LNCaP clone FGC (cell line): ENCODE data around the gene CBY2.

Experiments
- DNase-seq: peaks from one replicate; pipeline ENCODE4 v3.0.0-alpha.2; 2011; ENCODE audit warnings: low read depth
- H3K4me3 ChIP-seq: 2 replicates; pipeline ENCODE4 v1.5.1; 2011; ENCODE audit warnings: mild to moderate bottlenecking, low read depth, low read length, control low read depth
- TF ChIP-seq, protein P1 (sequence below): IDR thresholded peaks from 2 replicates; pipeline ENCODE4 v1.5.1; 2012; ENCODE audit warnings: mild to moderate bottlenecking; ENCODE audit not compliant: control insufficient read depth, insufficient read depth; ENCODE audit errors: extremely low read depth

The CBY2 gene

DNA sequence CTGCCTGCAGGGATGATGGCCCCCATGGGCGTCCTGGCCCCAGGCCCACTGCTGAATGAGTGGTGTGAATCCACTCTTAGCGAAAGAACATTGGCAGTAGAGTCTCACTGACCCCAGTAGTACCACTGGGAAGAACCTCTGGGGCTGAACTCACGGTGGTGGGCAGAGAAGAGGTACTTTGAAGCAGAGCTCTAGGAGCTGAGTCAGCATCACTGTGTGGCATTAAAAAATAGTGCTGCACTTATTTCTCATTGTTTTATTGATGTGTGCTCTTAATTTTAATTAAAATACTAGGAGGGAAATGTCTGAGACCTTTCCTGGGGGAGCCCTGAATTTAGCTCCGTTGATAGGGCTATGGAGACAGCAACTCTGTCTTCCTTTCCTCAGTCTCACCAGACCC is 61.3 kb downstream of the CBY2 start:
- H3K4me3 ChIP-seq: no peak overlapping the region
- no peak for DNase-seq
- TF ChIP-seq, protein P1, sequence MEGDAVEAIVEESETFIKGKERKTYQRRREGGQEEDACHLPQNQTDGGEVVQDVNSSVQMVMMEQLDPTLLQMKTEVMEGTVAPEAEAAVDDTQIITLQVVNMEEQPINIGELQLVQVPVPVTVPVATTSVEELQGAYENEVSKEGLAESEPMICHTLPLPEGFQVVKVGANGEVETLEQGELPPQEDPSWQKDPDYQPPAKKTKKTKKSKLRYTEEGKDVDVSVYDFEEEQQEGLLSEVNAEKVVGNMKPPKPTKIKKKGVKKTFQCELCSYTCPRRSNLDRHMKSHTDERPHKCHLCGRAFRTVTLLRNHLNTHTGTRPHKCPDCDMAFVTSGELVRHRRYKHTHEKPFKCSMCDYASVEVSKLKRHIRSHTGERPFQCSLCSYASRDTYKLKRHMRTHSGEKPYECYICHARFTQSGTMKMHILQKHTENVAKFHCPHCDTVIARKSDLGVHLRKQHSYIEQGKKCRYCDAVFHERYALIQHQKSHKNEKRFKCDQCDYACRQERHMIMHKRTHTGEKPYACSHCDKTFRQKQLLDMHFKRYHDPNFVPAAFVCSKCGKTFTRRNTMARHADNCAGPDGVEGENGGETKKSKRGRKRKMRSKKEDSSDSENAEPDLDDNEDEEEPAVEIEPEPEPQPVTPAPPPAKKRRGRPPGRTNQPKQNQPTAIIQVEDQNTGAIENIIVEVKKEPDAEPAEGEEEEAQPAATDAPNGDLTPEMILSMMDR: no peak
